ENCODE data around the gene KRT16.

DNA sequence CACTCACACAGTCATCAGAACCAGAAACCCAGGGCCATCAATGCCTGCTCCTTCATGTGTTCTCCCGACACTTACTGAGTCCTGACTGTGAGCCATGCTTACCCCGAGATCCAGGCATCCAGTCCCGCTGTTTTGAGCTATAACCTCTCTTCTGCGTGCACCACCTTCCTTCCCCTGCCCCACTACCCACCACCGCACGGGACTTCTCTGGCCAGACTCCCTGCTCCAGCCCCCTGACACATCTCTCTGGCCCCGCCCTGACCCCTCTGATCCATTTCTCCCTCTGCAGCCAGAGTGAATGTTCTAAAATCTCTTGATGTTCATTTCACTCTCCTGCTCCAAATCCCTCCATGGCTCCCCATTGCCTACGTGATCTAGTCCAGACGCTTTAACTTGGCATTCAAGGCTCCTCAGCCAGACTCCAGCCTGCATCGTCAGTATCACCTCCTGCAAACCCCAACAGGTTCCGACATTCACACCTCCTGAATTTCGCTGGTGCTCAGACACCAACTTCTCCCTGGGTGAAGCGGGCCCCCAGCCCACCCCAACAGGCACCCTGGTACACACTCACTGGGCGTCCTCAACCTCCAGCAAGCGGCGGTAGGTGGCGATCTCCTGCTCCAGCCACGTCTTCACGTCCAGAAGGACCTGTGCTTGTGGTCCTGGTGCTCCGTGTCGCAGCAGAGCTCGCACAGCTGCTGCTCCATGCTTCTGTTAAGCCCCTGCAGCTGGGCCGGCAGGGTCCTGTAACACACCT lies 14.9 kb upstream of the KRT16 start:
- TF ChIP-seq YY1 (IDR thresholded peaks at IDR 0.05; ENCODE audit: insufficient read depth, insufficient read length): no peak
- no peak for TF ChIP-seq SUZ12 (IDR thresholded peaks at IDR 0.05; ENCODE audit: extremely low read depth, insufficient read depth, insufficient read length)

Data from NT2/D1 (cell line).